HepG2 (cell line): ENCODE measurements around the gene DLG2. TPM values are rescaled to one million over a fixed set of nuclear protein-coding genes. Genes with fewer than 3 reads are reported as not detected.

ENCODE experiments used
- AKAP8 ChIP-seq: sonication (generic); formaldehyde crosslinking; IDR thresholded peaks from 2 replicates; pipeline ENCODE4 v1.5.1; 2020; ENCODE audit warnings: mild to moderate bottlenecking, missing genetic modification reagents
- ELK4 ChIP-seq: sonication (generic); formaldehyde crosslinking; IDR thresholded peaks from 2 replicates; pipeline ENCODE4 v1.9.0; 2021; ENCODE audit warnings: missing genetic modification reagents, borderline replicate concordance
- FOXK1 ChIP-seq: sonication (generic); formaldehyde crosslinking; IDR thresholded peaks from 2 replicates; pipeline ENCODE4 v1.4.0; 2020; ENCODE audit warnings: low read depth, missing genetic modification reagents, borderline replicate concordance
- FOXO1 ChIP-seq: sonication (generic); formaldehyde crosslinking; IDR thresholded peaks from 2 replicates; pipeline ENCODE4 v1.4.0; 2020; ENCODE audit warnings: missing genetic modification reagents
- GTF2F1 ChIP-seq: fragments of 150-350 bp; IDR thresholded peaks from 2 replicates; pipeline ENCODE4 v1.6.1; 2014; ENCODE audit warnings: low read length
- HNRNPL ChIP-seq: fragments of 200-400 bp; formaldehyde crosslinking; IDR thresholded peaks from 2 replicates; pipeline ENCODE4 v1.6.1; 2017; ENCODE audit warnings: mild to moderate bottlenecking, low read depth, low read length
- MTERF4 ChIP-seq: sonication (generic); formaldehyde crosslinking; IDR thresholded peaks from 2 replicates; pipeline ENCODE4 v1.8.0; 2023; ENCODE audit warnings: mild to moderate bottlenecking, missing genetic modification reagents
- POGZ ChIP-seq: sonication (generic); formaldehyde crosslinking; IDR thresholded peaks from 2 replicates; pipeline ENCODE4 v1.4.0; 2020; ENCODE audit warnings: mild to moderate bottlenecking, missing genetic modification reagents
- SMARCE1 ChIP-seq: fragments of 450-650 bp; IDR thresholded peaks from 2 replicates; pipeline ENCODE4 v1.6.1; 2017; ENCODE audit warnings: borderline replicate concordance
- TFE3 ChIP-seq: IDR thresholded peaks from 2 replicates; pipeline ENCODE4 v1.6.1; 2016
- TRIM22 ChIP-seq: fragments of 450-650 bp; IDR thresholded peaks from 2 replicates; pipeline ENCODE4 v1.6.1; 2017
- ZBTB14 ChIP-seq: sonication (generic); formaldehyde crosslinking; IDR thresholded peaks from 2 replicates; pipeline ENCODE4 v1.4.0; 2020; ENCODE audit warnings: missing genetic modification reagents
- ZNF282 ChIP-seq: fragments of 450-650 bp; IDR thresholded peaks from 2 replicates; pipeline ENCODE4 v1.6.1; 2018; ENCODE audit not compliant: partially characterized antibody
- ZNF580 ChIP-seq: IDR thresholded peaks from 2 replicates; pipeline ENCODE4 v1.6.1; 2016; ENCODE audit warnings: low read depth, borderline replicate concordance
- ZNF589 ChIP-seq: sonication (generic); formaldehyde crosslinking; conservative IDR thresholded peaks from 2 replicates; pipeline ENCODE4 v1.8.0; 2022; ENCODE audit warnings: mild to moderate bottlenecking, moderate library complexity, missing genetic modification reagents
- ZNF772 ChIP-seq: sonication (generic); formaldehyde crosslinking; IDR thresholded peaks from 2 replicates; pipeline ENCODE4 v1.5.0; 2020; ENCODE audit warnings: mild to moderate bottlenecking, missing genetic modification reagents
- ZNF790 ChIP-seq: sonication (generic); formaldehyde crosslinking; IDR thresholded peaks from 2 replicates; pipeline ENCODE4 v1.8.0; 2022; ENCODE audit warnings: missing genetic modification reagents, mild to moderate bottlenecking, borderline replicate concordance
- polyA plus RNA-seq, 8 experiments: library from polyadenylated mRNA; depleted of rRNA in 3 of 8; stranded (reverse) in 7 of 8; unstranded in 1 of 8; fragments of >200 nt; fragmentation: Illumina TruSeq in 4 of 8; extraction: Trizol in 4 of 8; gene quantifications; 2 replicates each; pipeline versions ENCODE4 v1.2.1 to v1.2.3, GENCODE V29; 2011 to 2016; ENCODE audit warnings: low read depth in 4 of 8, missing spikeins in 1 of 8, mixed read lengths in 1 of 8; ENCODE audit not compliant: insufficient read depth in 1 of 8
- total RNA-seq, 5 experiments: library from RNA; depleted of rRNA; stranded (reverse); fragments of >200 nt; fragmentation: Illumina TruSeq; extraction: Trizol; gene quantifications; 2 replicates each; pipeline ENCODE4 v1.2.3, GENCODE V29; 2016; ENCODE audit warnings: low read depth in 1 of 5
- TF ChIP-seq, protein P1 (sequence below): sonication (generic); formaldehyde crosslinking; IDR thresholded peaks from 2 replicates; pipeline ENCODE4 v1.5.0; 2020; ENCODE audit warnings: missing genetic modification reagents
- TF ChIP-seq, protein P2 (sequence below): sonication (generic); formaldehyde crosslinking; IDR thresholded peaks from 2 replicates; pipeline ENCODE4 v1.4.0; 2020; ENCODE audit warnings: missing genetic modification reagents

The DLG2 gene
- total and polyA plus RNA-seq, 2 of the 13 experiments (the other 11 are each of a cell fraction or from before 2014, with no cell fraction given), result 0.46 to 1.0 TPM

GRCh38 chr11:85664615-85665481, 37.7 kb upstream of the DLG2 start, which contains the start of gene CREBZF (continued):
- no peak for TF ChIP-seq ELK4
- no peak for TF ChIP-seq ZNF772 (CRISPR knock-in tag)
- TF ChIP-seq HNRNPL, result peak; percentile 38; the same call in 1 of the 2 replicates
- TF ChIP-seq SMARCE1, result no peak
- TF ChIP-seq, protein P1, sequence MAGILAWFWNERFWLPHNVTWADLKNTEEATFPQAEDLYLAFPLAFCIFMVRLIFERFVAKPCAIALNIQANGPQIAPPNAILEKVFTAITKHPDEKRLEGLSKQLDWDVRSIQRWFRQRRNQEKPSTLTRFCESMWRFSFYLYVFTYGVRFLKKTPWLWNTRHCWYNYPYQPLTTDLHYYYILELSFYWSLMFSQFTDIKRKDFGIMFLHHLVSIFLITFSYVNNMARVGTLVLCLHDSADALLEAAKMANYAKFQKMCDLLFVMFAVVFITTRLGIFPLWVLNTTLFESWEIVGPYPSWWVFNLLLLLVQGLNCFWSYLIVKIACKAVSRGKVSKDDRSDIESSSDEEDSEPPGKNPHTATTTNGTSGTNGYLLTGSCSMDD (CRISPR knock-in tag), result no peak
- TF ChIP-seq FOXK1 (CRISPR knock-in tag), result peak; percentile 76; the same call in 1 of the 2 replicates
- no peak for TF ChIP-seq TRIM22
- TF ChIP-seq FOXO1, result peak; percentile 27; the same call in 1 of the 2 replicates
- 0 out of 2 replicates have a peak, but pooled peaks have one; percentile 40 for TF ChIP-seq TFE3 (CRISPR knock-in tag)
- TF ChIP-seq ZNF580 (CRISPR knock-in tag), result peak; percentile 65; the same call in 1 of the 2 replicates
- TF ChIP-seq, protein P2, sequence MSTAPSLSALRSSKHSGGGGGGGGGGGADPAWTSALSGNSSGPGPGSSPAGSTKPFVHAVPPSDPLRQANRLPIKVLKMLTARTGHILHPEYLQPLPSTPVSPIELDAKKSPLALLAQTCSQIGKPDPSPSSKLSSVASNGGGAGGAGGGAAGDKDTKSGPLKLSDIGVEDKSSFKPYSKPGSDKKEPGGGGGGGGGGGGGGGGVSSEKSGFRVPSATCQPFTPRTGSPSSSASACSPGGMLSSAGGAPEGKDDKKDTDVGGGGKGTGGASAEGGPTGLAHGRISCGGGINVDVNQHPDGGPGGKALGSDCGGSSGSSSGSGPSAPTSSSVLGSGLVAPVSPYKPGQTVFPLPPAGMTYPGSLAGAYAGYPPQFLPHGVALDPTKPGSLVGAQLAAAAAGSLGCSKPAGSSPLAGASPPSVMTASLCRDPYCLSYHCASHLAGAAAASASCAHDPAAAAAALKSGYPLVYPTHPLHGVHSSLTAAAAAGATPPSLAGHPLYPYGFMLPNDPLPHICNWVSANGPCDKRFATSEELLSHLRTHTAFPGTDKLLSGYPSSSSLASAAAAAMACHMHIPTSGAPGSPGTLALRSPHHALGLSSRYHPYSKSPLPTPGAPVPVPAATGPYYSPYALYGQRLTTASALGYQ, result no peak
- TF ChIP-seq AKAP8, result no peak
- TF ChIP-seq ZNF589 (CRISPR knock-in tag), result no peak
- no peak for TF ChIP-seq ZNF282
- TF ChIP-seq POGZ (CRISPR knock-in tag), result peak; percentile 79
- TF ChIP-seq ZNF790, result peak; percentile 21; the same call in 1 of the 2 replicates
- no peak for TF ChIP-seq GTF2F1
- peak; percentile 40; the same call in 1 of the 2 replicates for TF ChIP-seq MTERF4 (CRISPR knock-in tag)
- peak; percentile 61 for TF ChIP-seq ZBTB14 (CRISPR knock-in tag)
